SK-N-SH treated with all-trans-retinoic acid at 6 μM for 48 hours (cell line): Measurements from ENCODE around the gene SCN11A.

ENCODE experiments used
- ZC3H10 ChIP-seq: fragments of 250-450 bp; sonication (Bioruptor Pico); IDR thresholded peaks from 2 replicates; pipeline ENCODE4 v1.5.1; 2021; ENCODE audit warnings: mild to moderate bottlenecking, moderate library complexity
- ZFP3 ChIP-seq: fragments of 250-450 bp; sonication (Bioruptor Pico); IDR thresholded peaks from 2 replicates; pipeline ENCODE4 v1.5.0; 2020; ENCODE audit warnings: mild to moderate bottlenecking, moderate library complexity

DNA sequence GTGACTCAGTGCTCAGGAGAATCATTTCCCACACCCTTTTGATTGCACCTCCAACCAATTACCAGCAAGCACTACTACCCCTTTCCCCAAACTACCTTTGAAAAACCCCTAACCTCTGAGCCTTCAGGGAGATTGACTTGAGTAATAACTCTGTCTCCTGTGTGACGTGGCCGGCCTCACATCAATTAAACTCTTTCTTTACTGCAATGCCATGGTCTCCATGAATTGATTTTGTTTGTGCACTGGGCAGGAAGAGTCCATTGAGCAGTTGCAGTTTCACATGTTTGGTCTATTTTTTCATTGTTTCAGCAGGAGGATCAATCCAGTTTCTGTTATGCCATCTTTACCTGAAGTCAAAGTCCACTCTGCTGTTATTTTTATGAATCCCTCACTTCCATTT lies 32.4 kb downstream of the SCN11A start:
- TF ChIP-seq ZFP3 (CRISPR knock-in tag), result no peak
- no peak for TF ChIP-seq ZC3H10 (CRISPR knock-in tag)
